Pancreas (tissue), 10 donors: ENCODE data around the gene ACO2. TPM values are rescaled to one million over a fixed set of nuclear protein-coding genes. Genes with fewer than 3 reads are reported as not detected.

Source experiments
- ATAC-seq, 4 donors: fragments of 200-7000 bp; cut with Tn5 transposase; one replicate each; pipeline versions ENCODE4 v1.8.0 to v1.9.1; 2020; ENCODE audit warnings: mild to moderate bottlenecking in 4 of 4, moderate library complexity in 4 of 4
- DNase-seq, 6 donors: peaks; one replicate each; pipeline ENCODE4 v3.0.0-alpha.2; 2020
- FAIRE-seq: peaks from 2 replicates; lab custom pipeline; 2012; peaks lifted over from hg19 to GRCh38; lab: Jason Lieb, UNC
- H3K27ac ChIP-seq, 4 donors: fragments of 200-600 bp; sonication (generic); 1 replicate in 3 of 4; 2 replicates in 1 of 4; pipeline versions ENCODE4 v1.5.0 to v1.8.0; 2020
- H3K27me3 ChIP-seq, 4 donors: fragments of 200-600 bp; one replicate each; pipeline ENCODE4 v1.8.0; 2021
- H3K36me3 ChIP-seq, 3 donors: fragments of 200-600 bp; sonication (generic) in 1 of 3; one replicate each; pipeline versions ENCODE4 v1.5.0 to v1.8.0; 2020 to 2021
- H3K4me1 ChIP-seq, 3 donors: fragments of 200-600 bp; one replicate each; pipeline ENCODE4 v1.8.0; 2021
- H3K4me3 ChIP-seq, 4 donors: fragments of 200-600 bp; sonication (generic) in 2 of 4; one replicate each; pipeline versions ENCODE4 v1.5.0 to v1.8.0; 2020 to 2021
- H3K9me3 ChIP-seq, 4 donors: fragments of 200-600 bp; one replicate each; pipeline ENCODE4 v1.8.0; 2021
- CTCF ChIP-seq, 4 donors: fragments of 200-600 bp; sonication (generic) in 3 of 4; IDR thresholded peaks; one replicate each; pipeline versions ENCODE4 v1.5.0 to v1.8.0; 2021; ENCODE audit warnings: antibody characterized with exemption in 4 of 4
- WGBS, 2 donors: extraction: QIAGEN DNeasy Blood & Tissue Kit; methylation state at CpG; one replicate each; pipeline ENCODE4 v1.1.7; 2013; 5-methylcytosine and 5-hydroxymethylcytosine counted together
- intact Hi-C, 3 donors: fragments of 100-400 bp; cut with DNase I; formaldehyde crosslinking; loops; one replicate each; pipeline versions ENCODE4 v1.11.1 to v1.14.2; 2022
- polyA plus RNA-seq, 2 donors: library from polyadenylated mRNA; stranded (reverse); fragments of 200-250 nt; gene quantifications; one replicate each; pipeline ENCODE4 v1.2.3, GENCODE V29; 2013
- total RNA-seq, 6 donors: library from RNA; stranded (reverse); fragmentation: NEBNext Ultra II Directional in 4 of 6; extraction: Animal tissue kit (Norgen Biotek cat#: 25700) in 4 of 6; gene quantifications; one replicate each; pipeline versions ENCODE4 v1.2.1 to v1.2.4, GENCODE V29; 2021 to 2023
- donor health status: healthy with polysubstance abuse.
- donor health status: DM: no; HTN: no; CAD: no; lungs with moderate emphysema.
- donor health status: DM: no; HTN: no; CAD: no.
- donor health status: control.
- donor health status: control.
- donor health status: Bipolar disorder and iron deficiency.
- donor health status: DM: yes; HTN: yes; CAD: no.
- donor health status: DM: no; HTN: no; CAD: no.
- donor health status: DM: no; HTN: no; CAD: no.
- donor health status: DM: yes; HTN: yes; CAD: no.

ACO2 gene
- total and polyA plus RNA-seq, 8 donors: 19.2 to 53.1 (median 37.6) TPM

GRCh38 chr22:41540365-41540764 lies 71.4 kb downstream of the ACO2 start:
- intact Hi-C loops: loop anchor here in 1 of 3 donors (10.0 kb wide), 1 partner anchor 64 kb away; no protein-coding TSS in a partner anchor
- no peak for TF ChIP-seq CTCF (IDR thresholded peaks at IDR 0.05)
- 91 to 93% methylated on average over 7 of the region's 7 CpGs for WGBS, 2 donors
- Histone ChIP-seq H3K4me1 (peaks cover 12 to 16% (median 15%) of the 10 kb centered on the region in 3 donors), H3K27me3 (no peaks in the 10 kb centered on the region), H3K27ac (no peak overlapping the region), H3K36me3 (no peaks in the 10 kb centered on the region), H3K9me3 (no peaks in the 10 kb centered on the region), H3K4me3 (no peak overlapping the region)
- FAIRE-seq (no peak), ATAC-seq (no peak), DNase-seq (no peak)

DNA sequence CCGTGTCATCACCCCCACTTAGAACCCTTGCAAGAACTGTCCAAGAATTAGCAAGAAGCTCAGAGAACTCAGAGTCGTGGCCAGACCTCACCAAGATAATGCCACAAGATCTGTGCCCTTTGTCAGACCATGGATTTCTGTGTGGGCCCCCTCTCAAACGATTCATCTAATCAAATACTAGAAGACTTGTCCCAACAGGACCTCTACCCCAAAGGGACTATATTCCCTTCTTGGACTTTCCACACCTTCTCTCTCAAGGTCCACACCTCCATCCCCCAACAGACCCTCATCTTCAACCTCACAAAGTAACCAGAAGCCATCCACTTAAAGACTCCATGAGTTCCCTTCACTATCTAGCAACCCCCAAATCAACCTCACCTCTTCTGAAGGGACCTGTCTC lies 72.6 kb downstream of the ACO2 start:
- H3K36me3 ChIP-seq: no peaks in the 10 kb centered on the region
- intact Hi-C loops: loop anchor here in 1 of 3 donors (10.0 kb wide), 1 partner anchor 63 kb away; no protein-coding TSS in a partner anchor
- no peak for DNase-seq
- no peak for ATAC-seq
- H3K9me3 ChIP-seq: no peaks in the 10 kb centered on the region
- H3K27me3 ChIP-seq: no peaks in the 10 kb centered on the region
- H3K4me1 ChIP-seq: peaks cover 12 to 16% (median 15%) of the 10 kb centered on the region in 3 donors
- H3K27ac ChIP-seq: no peak overlapping the region
- 34 to 35% methylated on average over 3 of the region's 3 CpGs for WGBS, 2 donors
- no peak for TF ChIP-seq CTCF (IDR thresholded peaks at IDR 0.05)
- H3K4me3 ChIP-seq: no peak overlapping the region
- FAIRE-seq: no peak

GRCh38 chr22:41542224-41542623 lies 73.3 kb downstream of the ACO2 start:
- H3K9me3 ChIP-seq: no peaks in the 10 kb centered on the region
- intact Hi-C loops: loop anchor here in 1 of 3 donors (10.0 kb wide), 1 partner anchor 63 kb away; no protein-coding TSS in a partner anchor
- H3K36me3 ChIP-seq: no peaks in the 10 kb centered on the region
- ATAC-seq: no peak
- H3K27ac ChIP-seq: no peak overlapping the region
- no peak for FAIRE-seq
- 79 to 89% methylated on average over 4 of the region's 4 CpGs for WGBS, 2 donors
- peak in 1 of 6 donors; percentile 25 for DNase-seq
- peaks cover 12 to 16% (median 15%) of the 10 kb centered on the region in 3 donors for H3K4me1 ChIP-seq
- no peak overlapping the region for H3K4me3 ChIP-seq
- TF ChIP-seq CTCF (IDR thresholded peaks at IDR 0.05): no peak
- no peaks in the 10 kb centered on the region for H3K27me3 ChIP-seq

GRCh38 chr22:41543854-41544670 lies 75.1 kb downstream of the ACO2 start, which contains the start of gene POLR3H:
Gene POLR3H, minus strand, starts transcription at chr22:41544470. Its CDS starts 369 bp downstream, at chr22:41544101.
- ATAC-seq (peak; percentile 97 to 99 (median 97)), DNase-seq (peak; percentile 96 to 99 (median 98)), FAIRE-seq (no peak)
- 1% methylated on average over 65 to 80 of the region's 80 CpGs for WGBS, 2 donors
- Histone ChIP-seq H3K4me1 (peaks cover 12 to 16% (median 15%) of the 10 kb centered on the region in 3 donors), H3K27me3 (no peaks in the 10 kb centered on the region), H3K27ac (peak within 1 kb of the TSS; percentile 46 to 85 (median 76)), H3K9me3 (no peaks in the 10 kb centered on the region), H3K4me3 (peak within 1 kb of the TSS; percentile 63 to 79 (median 70)), H3K36me3 (no peaks in the 10 kb centered on the region)
- peak; percentile 15 to 39 (median 28) for TF ChIP-seq CTCF (IDR thresholded peaks at IDR 0.05)
- intact Hi-C loops: loop anchor here in 1 of 3 donors (10.0 kb wide), 1 partner anchor 61 kb away; no protein-coding TSS in a partner anchor
